Uterus (tissue), 4 donors: ENCODE measurements around the gene CTDNEP1. TPM values are rescaled to one million over a fixed set of nuclear protein-coding genes. Genes with fewer than 3 reads are reported as not detected.
A peak's percentile ranks its signal among the peaks of the same experiment; 100 is the strongest.

ENCODE experiments used
- DNase-seq, 2 donors: peaks; one replicate each; pipeline ENCODE4 v3.0.0-alpha.2; 2019 to 2020
- H3K27ac ChIP-seq, 2 donors: fragments of 200-600 bp; sonication (generic); 1 replicate in 1 of 2; 2 replicates in 1 of 2; pipeline ENCODE4 v1.5.1; 2016 to 2018
- H3K27me3 ChIP-seq, 2 donors: fragments of 200-600 bp; sonication (generic); one replicate each; pipeline ENCODE4 v1.5.1; 2018 to 2019; ENCODE audit warnings: control low read depth in 1 of 2
- H3K36me3 ChIP-seq, 2 donors: fragments of 200-600 bp; sonication (generic); one replicate each; pipeline ENCODE4 v1.5.1; 2019; ENCODE audit warnings: control low read depth in 1 of 2
- H3K4me1 ChIP-seq, 2 donors: fragments of 200-600 bp; sonication (generic); one replicate each; pipeline ENCODE4 v1.5.1; 2018 to 2019; ENCODE audit warnings: control low read depth in 1 of 2
- H3K4me3 ChIP-seq, 2 donors: fragments of 200-600 bp; sonication (generic); 1 replicate in 1 of 2; 2 replicates in 1 of 2; pipeline ENCODE4 v1.5.1; 2018 to 2019; ENCODE audit warnings: mild to moderate bottlenecking in 1 of 2
- H3K9me3 ChIP-seq, 2 donors: fragments of 200-600 bp; sonication (generic); one replicate each; pipeline ENCODE4 v1.5.1; 2019; ENCODE audit warnings: control low read depth in 1 of 2
- POLR2A ChIP-seq, 2 donors: fragments of 450-650 bp; IDR thresholded peaks; one replicate each; pipeline ENCODE4 v1.6.1; 2016; ENCODE audit warnings: antibody characterized with exemption in 2 of 2, mild to moderate bottlenecking in 1 of 2, moderate library complexity in 1 of 2
- intact Hi-C: fragments of 100-400 bp; cut with DNase I; formaldehyde crosslinking; loops from one replicate; pipeline ENCODE4 v1.15.1; 2023; ENCODE audit warnings: low total_unique reads
- total RNA-seq, 4 donors: library from RNA; depleted of rRNA in 3 of 4; stranded (reverse); fragments of >200 nt in 3 of 4; gene quantifications; one replicate each; pipeline versions ENCODE4 v1.1.0 to v1.2.4, GENCODE V29; 2014 to 2023
- TF ChIP-seq, protein P1 (sequence below), 4 experiments: fragments of 200-600 bp in 2 of 4; fragments of 450-650 bp in 2 of 4; sonication (generic) in 2 of 4; IDR thresholded peaks; one replicate each; pipeline ENCODE4 v1.5.1; 2016 to 2019; ENCODE audit warnings: antibody characterized with exemption in 4 of 4, mild to moderate bottlenecking in 2 of 4, moderate library complexity in 1 of 4
- donor health status: DM: yes; HTN: yes; CAD: no.

The CTDNEP1 gene
- total RNA-seq, 4 donors from 2014 or later: 13.8 to 115 (median 37.2) TPM

DNA sequence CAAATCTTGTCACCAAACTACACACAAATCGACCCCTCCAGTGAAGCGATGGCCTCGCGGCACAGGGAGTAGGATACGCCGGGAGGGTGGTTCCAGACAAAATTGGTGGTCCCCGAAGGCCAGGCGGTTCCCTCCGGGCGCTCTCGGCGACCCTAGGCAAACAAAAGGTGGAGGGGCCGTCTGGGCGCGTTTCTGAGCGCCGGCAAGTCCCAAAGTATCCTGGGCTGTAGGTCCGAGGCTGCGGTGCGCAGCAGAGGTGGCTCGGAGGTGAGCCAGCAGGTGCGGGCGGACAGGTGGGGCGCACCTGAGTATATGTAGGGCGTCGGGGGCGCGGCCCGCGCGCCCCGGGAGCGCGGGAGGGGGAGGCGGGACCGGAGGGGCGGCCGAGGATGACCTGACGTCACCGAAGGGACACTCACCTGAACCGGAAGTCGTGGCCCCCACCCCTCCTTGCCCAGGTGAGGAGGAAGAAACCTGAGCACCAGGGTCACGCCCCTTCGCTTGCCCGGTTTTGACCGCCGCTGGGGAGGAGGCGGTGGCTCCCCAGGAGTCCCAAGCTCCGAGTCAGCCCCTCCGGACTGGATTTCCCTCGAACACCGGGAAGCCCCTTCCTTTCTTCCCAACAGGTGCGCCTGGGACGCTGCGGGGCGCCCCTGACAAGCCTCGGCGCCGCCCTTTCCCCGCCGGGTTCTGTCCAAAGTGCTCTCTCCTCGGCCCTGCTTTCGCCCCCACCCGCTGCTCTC, 10.8 kb upstream of the CTDNEP1 start, which contains the start of gene CLDN7:
CLDN7 (minus strand) TSS at position 287 of the 743 bp plus-strand sequence. CDS start 435 bp downstream, outside the sequence.
- no peak within 1 kb of the TSS for H3K27ac ChIP-seq
- peak within 1 kb of the TSS; percentile 2 to 7 for H3K4me3 ChIP-seq
- no peak for DNase-seq
- peaks cover 21 to 27% of the 10 kb centered on the region in 2 donors for H3K27me3 ChIP-seq
- H3K4me1 ChIP-seq: no peaks in the 10 kb centered on the region
- H3K36me3 ChIP-seq: no peaks in the 10 kb centered on the region
- intact Hi-C loops: no loop called here
- TF ChIP-seq POLR2A (IDR thresholded peaks at IDR 0.05): peak in 1 of 2 donors; percentile 50
- TF ChIP-seq, protein P1, sequence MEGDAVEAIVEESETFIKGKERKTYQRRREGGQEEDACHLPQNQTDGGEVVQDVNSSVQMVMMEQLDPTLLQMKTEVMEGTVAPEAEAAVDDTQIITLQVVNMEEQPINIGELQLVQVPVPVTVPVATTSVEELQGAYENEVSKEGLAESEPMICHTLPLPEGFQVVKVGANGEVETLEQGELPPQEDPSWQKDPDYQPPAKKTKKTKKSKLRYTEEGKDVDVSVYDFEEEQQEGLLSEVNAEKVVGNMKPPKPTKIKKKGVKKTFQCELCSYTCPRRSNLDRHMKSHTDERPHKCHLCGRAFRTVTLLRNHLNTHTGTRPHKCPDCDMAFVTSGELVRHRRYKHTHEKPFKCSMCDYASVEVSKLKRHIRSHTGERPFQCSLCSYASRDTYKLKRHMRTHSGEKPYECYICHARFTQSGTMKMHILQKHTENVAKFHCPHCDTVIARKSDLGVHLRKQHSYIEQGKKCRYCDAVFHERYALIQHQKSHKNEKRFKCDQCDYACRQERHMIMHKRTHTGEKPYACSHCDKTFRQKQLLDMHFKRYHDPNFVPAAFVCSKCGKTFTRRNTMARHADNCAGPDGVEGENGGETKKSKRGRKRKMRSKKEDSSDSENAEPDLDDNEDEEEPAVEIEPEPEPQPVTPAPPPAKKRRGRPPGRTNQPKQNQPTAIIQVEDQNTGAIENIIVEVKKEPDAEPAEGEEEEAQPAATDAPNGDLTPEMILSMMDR (IDR thresholded peaks at IDR 0.05): no peak
- H3K9me3 ChIP-seq: no peaks in the 10 kb centered on the region

GRCh38 chr17:7261379-7262191, 10.1 kb upstream of the CTDNEP1 start:
- no peaks in the 10 kb centered on the region for H3K36me3 ChIP-seq
- no peak for TF ChIP-seq POLR2A (IDR thresholded peaks at IDR 0.05)
- TF ChIP-seq, protein P1 (IDR thresholded peaks at IDR 0.05): no peak
- H3K27ac ChIP-seq: no peak overlapping the region
- intact Hi-C loops: no loop called here
- H3K4me1 ChIP-seq: no peaks in the 10 kb centered on the region
- peaks cover 21 to 27% of the 10 kb centered on the region in 2 donors for H3K27me3 ChIP-seq
- H3K9me3 ChIP-seq: no peaks in the 10 kb centered on the region
- DNase-seq: no peak
- peak overlapping the region; percentile 2 to 7 for H3K4me3 ChIP-seq

- Histone ChIP-seq H3K27ac (no peak overlapping the region), H3K9me3 (no peaks in the 10 kb centered on the region), H3K27me3 (peaks cover 21 to 27% of the 10 kb centered on the region in 2 donors), H3K4me3 (peak overlapping the region; percentile 2 to 7), H3K4me1 (no peaks in the 10 kb centered on the region), H3K36me3 (no peaks in the 10 kb centered on the region)
- DNase-seq: no peak
- TF ChIP-seq, protein P1 (IDR thresholded peaks at IDR 0.05): no peak
- no peak for TF ChIP-seq POLR2A (IDR thresholded peaks at IDR 0.05)
- intact Hi-C loops: no loop called here
Measured at GRCh38 chr17:7260651-7261378, 9.3 kb upstream of the CTDNEP1 start.

- Histone ChIP-seq H3K27ac (no peak overlapping the region), H3K9me3 (no peaks in the 10 kb centered on the region), H3K4me3 (no peak overlapping the region), H3K36me3 (no peaks in the 10 kb centered on the region), H3K4me1 (no peaks in the 10 kb centered on the region), H3K27me3 (peaks cover 21 to 27% of the 10 kb centered on the region in 2 donors)
- no peak for DNase-seq
- no peak for TF ChIP-seq POLR2A (IDR thresholded peaks at IDR 0.05)
- TF ChIP-seq, protein P1 (IDR thresholded peaks at IDR 0.05): no peak
- intact Hi-C loops: no loop called here
Measured at GRCh38 chr17:7260151-7260550, 8.6 kb upstream of the CTDNEP1 start.
